ENCODE measurements around the gene CDR2. TPM values are rescaled to one million over a fixed set of nuclear protein-coding genes. Genes with fewer than 3 reads are reported as not detected.

Gene CDR2
- total RNA-seq, 1 donor from 2014 or later: 6.8 TPM

DNA sequence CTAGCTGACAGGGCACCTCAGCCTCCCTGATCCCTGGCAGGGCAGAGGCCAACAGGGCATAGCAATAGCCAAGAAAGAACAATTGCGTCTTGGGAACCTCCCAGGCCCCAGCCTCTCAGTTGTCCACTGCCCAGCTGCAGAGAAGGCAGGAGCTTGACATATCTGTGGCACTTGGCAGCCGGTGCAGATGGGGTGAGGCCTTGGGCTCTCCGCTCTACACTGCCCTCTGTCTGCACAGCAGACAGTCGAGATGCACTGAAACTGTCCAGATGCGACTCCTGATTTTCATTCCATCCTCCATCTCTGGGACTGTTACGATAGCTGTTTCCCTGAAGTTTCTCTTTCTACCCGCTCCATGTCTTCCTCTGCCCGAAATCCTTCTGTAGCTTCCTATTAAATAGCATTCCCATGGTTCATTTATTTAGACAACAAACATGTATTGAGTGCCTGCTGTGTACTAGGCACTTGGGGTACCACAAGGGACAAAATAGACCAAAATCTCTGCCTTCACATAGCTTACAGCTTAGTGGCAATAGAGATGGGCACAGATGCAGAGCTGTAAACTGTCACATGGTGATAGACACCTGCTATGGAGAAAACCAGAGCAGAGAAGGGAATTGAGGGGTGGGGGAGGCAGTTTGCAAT, 73.9 kb downstream of the CDR2 start:
- no peaks in the 10 kb centered on the region for H3K27me3 ChIP-seq (ENCODE audit: low read depth)
- peaks cover 46% of the 10 kb centered on the region for H3K4me1 ChIP-seq
- peaks cover 22% of the 10 kb centered on the region for H3K36me3 ChIP-seq
- H3K27ac ChIP-seq (replicated peaks): peak overlapping the region; percentile 1
- H3K9me3 ChIP-seq (replicated peaks): no peaks in the 10 kb centered on the region
- DNase-seq: peak; percentile 59
- no peak overlapping the region for H3K4me3 ChIP-seq
- intact Hi-C loops (cut with micrococcal nuclease): no loop called here
- TF ChIP-seq, protein P1, sequence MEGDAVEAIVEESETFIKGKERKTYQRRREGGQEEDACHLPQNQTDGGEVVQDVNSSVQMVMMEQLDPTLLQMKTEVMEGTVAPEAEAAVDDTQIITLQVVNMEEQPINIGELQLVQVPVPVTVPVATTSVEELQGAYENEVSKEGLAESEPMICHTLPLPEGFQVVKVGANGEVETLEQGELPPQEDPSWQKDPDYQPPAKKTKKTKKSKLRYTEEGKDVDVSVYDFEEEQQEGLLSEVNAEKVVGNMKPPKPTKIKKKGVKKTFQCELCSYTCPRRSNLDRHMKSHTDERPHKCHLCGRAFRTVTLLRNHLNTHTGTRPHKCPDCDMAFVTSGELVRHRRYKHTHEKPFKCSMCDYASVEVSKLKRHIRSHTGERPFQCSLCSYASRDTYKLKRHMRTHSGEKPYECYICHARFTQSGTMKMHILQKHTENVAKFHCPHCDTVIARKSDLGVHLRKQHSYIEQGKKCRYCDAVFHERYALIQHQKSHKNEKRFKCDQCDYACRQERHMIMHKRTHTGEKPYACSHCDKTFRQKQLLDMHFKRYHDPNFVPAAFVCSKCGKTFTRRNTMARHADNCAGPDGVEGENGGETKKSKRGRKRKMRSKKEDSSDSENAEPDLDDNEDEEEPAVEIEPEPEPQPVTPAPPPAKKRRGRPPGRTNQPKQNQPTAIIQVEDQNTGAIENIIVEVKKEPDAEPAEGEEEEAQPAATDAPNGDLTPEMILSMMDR (IDR thresholded peaks at IDR 0.05; ENCODE audit: borderline replicate concordance): peak; percentile 75

GRCh38 chr16:22299036-22299435, 75.4 kb downstream of the CDR2 start:
- Histone ChIP-seq H3K27ac (replicated peaks) (peak overlapping the region; percentile 92), H3K4me3 (peak overlapping the region; percentile 95), H3K27me3 (ENCODE audit: low read depth) (no peaks in the 10 kb centered on the region), H3K4me1 (peaks cover 46% of the 10 kb centered on the region), H3K9me3 (replicated peaks) (no peaks in the 10 kb centered on the region), H3K36me3 (peaks cover 15% of the 10 kb centered on the region)
- DNase-seq: no peak
- TF ChIP-seq, protein P1 (IDR thresholded peaks at IDR 0.05; ENCODE audit: borderline replicate concordance): no peak
- intact Hi-C loops (cut with micrococcal nuclease): loop anchor here (5.0 kb wide), 1 partner anchor 102 kb away; no protein-coding TSS in a partner anchor

DNA sequence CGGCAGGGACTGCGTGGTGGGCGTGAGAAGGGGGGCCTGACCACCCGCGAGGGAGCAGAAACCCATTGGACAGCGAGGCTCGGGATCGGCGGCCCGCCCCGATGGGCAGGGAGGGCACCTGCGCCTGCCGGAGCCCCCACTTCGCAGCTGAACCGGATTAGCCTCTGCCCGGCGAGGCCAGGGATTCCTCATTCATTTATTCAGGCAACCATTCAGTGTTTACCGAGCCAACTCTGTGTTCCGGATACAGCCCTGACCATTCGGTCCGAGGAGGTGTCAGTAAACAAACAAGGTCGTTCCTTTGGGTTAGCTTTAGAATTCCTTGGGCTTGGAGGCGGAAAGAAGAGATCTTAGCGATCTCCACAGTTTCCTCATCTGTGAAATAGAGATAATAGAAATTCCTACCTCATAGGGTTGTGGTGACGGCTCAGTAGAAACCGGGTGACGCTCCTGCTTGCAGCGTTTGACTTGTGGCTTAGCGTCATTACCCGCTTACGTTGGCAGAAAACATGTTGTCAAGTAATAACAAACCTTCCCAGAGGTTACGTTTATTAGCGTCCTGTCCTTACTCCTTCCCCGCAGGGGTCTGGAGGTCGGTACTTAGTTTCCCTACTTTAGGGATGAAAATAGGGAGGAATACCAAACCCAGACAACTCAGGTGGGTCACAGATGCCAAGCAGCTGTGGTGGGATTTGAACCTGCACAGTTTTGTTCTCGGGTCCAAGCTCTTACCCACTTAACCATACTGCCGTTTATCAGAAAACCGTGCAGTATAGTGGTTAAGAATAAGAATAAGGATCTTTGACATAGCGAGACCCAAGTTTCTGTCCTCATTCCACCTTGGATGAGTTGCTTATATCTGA, 76.3 kb downstream of the CDR2 start:
- TF ChIP-seq, protein P1 (IDR thresholded peaks at IDR 0.05; ENCODE audit: borderline replicate concordance): no peak
- intact Hi-C loops (cut with micrococcal nuclease): loop anchor here (5.0 kb wide), 1 partner anchor 101 kb away; no protein-coding TSS in a partner anchor

GRCh38 chr16:22297114-22297870, 77.1 kb downstream of the CDR2 start, which contains the start of gene POLR3E:
POLR3E (plus strand) TSS chr16:22297409; CDS start chr16:22302969, 5,560 bp downstream.
- H3K36me3 ChIP-seq: no peaks in the 10 kb centered on the region

More for the DNA sequence above, 76.3 kb downstream of the CDR2 start:
- no peaks in the 10 kb centered on the region for H3K9me3 ChIP-seq (replicated peaks)
- no peaks in the 10 kb centered on the region for H3K27me3 ChIP-seq (ENCODE audit: low read depth)
- peaks cover 8% of the 10 kb centered on the region for H3K36me3 ChIP-seq
- DNase-seq: peak; percentile 63
- H3K4me1 ChIP-seq: peaks cover 46% of the 10 kb centered on the region
- peak overlapping the region; percentile 95 for H3K4me3 ChIP-seq
- H3K27ac ChIP-seq (replicated peaks): peak overlapping the region; percentile 92

More at GRCh38 chr16:22297114-22297870, 77.1 kb downstream of the CDR2 start, which contains the start of gene POLR3E:
- peaks cover 46% of the 10 kb centered on the region for H3K4me1 ChIP-seq
- H3K27me3 ChIP-seq (ENCODE audit: low read depth): no peaks in the 10 kb centered on the region
- intact Hi-C loops (cut with micrococcal nuclease): loop anchor here (5.0 kb wide), 1 partner anchor 100 kb away; no protein-coding TSS in a partner anchor
- no peaks in the 10 kb centered on the region for H3K9me3 ChIP-seq (replicated peaks)
- peak within 1 kb of the TSS; percentile 95 for H3K4me3 ChIP-seq
- DNase-seq: peak; percentile 99
- TF ChIP-seq, protein P1 (IDR thresholded peaks at IDR 0.05; ENCODE audit: borderline replicate concordance): peak; percentile 94
- H3K27ac ChIP-seq (replicated peaks): peak within 1 kb of the TSS; percentile 92
